Measurements from ENCODE around the gene SERPINB7. TPM values are rescaled to one million over a fixed set of nuclear protein-coding genes. Genes with fewer than 3 reads are reported as not detected.

The SERPINB7 gene
- total and polyA plus RNA-seq, 2 of the 8 experiments (the other 6 are each of a cell fraction or from before 2014, with no cell fraction given) = not detected

DNA sequence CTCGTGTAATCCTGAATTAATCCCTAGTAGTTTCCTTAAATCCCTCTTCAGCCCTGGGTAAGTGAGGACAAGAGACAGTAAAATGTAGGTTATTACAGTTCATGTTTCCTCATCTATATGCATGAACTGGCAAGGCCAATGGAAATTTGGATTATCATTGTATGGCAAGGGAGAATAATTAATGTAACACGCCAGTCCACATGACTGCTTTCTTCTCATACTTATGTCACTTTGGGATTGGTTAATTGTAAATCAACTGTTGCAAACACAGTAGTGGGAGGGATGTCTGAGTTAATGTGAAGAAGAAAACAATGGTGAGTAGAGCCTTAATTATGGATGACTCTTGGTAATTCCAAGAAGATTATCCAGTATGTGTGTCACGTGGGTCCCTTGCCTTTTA is 1.7 kb upstream of the SERPINB7 start:
- CTCF ChIA-PET (ENCODE audit: partially characterized antibody) = no interaction called here
- FAIRE-seq = no peak

More for the DNA sequence above, 1.7 kb upstream of the SERPINB7 start:
- H4K8ac ChIP-seq (ENCODE audit: extremely low read depth, insufficient read depth, low read length) = no peak overlapping the region
- H3K4me2 ChIP-seq (ENCODE audit: insufficient read depth in 1 of 2, low read depth in 2 of 2, low read length in 2 of 2) = no peak overlapping the region
- no peak overlapping the region for H3K56ac ChIP-seq (replicated peaks; ENCODE audit: insufficient read length, low read depth, low read length)
- no peak overlapping the region for H2BK12ac ChIP-seq (ENCODE audit: low read depth, low read length)
- no peak overlapping the region for H2BK120ac ChIP-seq (replicated peaks; ENCODE audit: low read depth, low read length)
- H3K18ac ChIP-seq (ENCODE audit: extremely low read depth, low read length) = no peak overlapping the region
- no peak for TF ChIP-seq POLR2A (IDR thresholded peaks at IDR 0.05; ENCODE audit: control extremely low read depth in 1 of 2, low read depth in 2 of 2, low read length in 2 of 2)
- no peak for TF ChIP-seq TAF1 (IDR thresholded peaks at IDR 0.05; ENCODE audit: low read depth, low read length)
- TF ChIP-seq, protein P1, sequence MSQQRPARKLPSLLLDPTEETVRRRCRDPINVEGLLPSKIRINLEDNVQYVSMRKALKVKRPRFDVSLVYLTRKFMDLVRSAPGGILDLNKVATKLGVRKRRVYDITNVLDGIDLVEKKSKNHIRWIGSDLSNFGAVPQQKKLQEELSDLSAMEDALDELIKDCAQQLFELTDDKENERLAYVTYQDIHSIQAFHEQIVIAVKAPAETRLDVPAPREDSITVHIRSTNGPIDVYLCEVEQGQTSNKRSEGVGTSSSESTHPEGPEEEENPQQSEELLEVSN (IDR thresholded peaks at IDR 0.05) = no peak
- TF ChIP-seq, protein P2, sequence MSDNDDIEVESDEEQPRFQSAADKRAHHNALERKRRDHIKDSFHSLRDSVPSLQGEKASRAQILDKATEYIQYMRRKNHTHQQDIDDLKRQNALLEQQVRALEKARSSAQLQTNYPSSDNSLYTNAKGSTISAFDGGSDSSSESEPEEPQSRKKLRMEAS (IDR thresholded peaks at IDR 0.05) = no peak
- no peak for TF ChIP-seq MAFK (IDR thresholded peaks at IDR 0.05; ENCODE audit: low read depth, low read length)
- TF ChIP-seq ASH2L (IDR thresholded peaks at IDR 0.05; ENCODE audit: low read length) = no peak
- TF ChIP-seq KDM1A (IDR thresholded peaks at IDR 0.05; ENCODE audit: borderline replicate concordance, low read length) = no peak
- TF ChIP-seq CHD1 (IDR thresholded peaks at IDR 0.05; ENCODE audit: low read depth, low read length) = no peak
- no peak for TF ChIP-seq RBBP5 (IDR thresholded peaks at IDR 0.05; ENCODE audit: borderline replicate concordance, low read depth, low read length)
- TF ChIP-seq SP2 (IDR thresholded peaks at IDR 0.05; ENCODE audit: low read length) = no peak
- H4K91ac ChIP-seq (replicated peaks; ENCODE audit: insufficient read length, low read length) = no peak overlapping the region
- no peak overlapping the region for H2BK5ac ChIP-seq (ENCODE audit: low read depth, low read length)
- H3K4me1 ChIP-seq (replicated peaks in 1 of 4; ENCODE audit: control insufficient read depth in 3 of 4, insufficient read depth in 4 of 4, low read length in 3 of 4) = no peaks in the 10 kb centered on the region
- H3K23ac ChIP-seq (ENCODE audit: insufficient read length) = no peak overlapping the region
- no peak for DNase-seq (ENCODE audit: low read depth in 1 of 2, low spot score in 2 of 2)
- no peaks in the 10 kb centered on the region for H3K9me3 ChIP-seq (ENCODE audit: insufficient read depth in 2 of 2, low read depth in 1 of 2, low read length in 1 of 2)
- 94% methylated on average over 3 of the region's 3 CpGs; no CpG with 5 or more reads in 1 of the 2 experiments for WGBS, 2 experiments (ENCODE audit: extremely low coverage in 1 of 2, insufficient coverage in 1 of 2, insufficient read length in 1 of 2, insufficient replicate concordance in 2 of 2, low coverage in 1 of 2, low lambda C conversion rate in 2 of 2, missing lambda C conversion rate in 1 of 2)
- no peak overlapping the region for H3K9ac ChIP-seq (replicated peaks in 1 of 4; ENCODE audit: extremely low read depth in 1 of 4, low read depth in 3 of 4, low read length in 3 of 4)
- no peak overlapping the region for H3K27ac ChIP-seq (ENCODE audit: low read depth, low read length)
- H3K4me3 ChIP-seq (ENCODE audit: extremely low read depth in 1 of 4, insufficient read depth in 2 of 4, low read depth in 3 of 4, low read length in 4 of 4) = no peak overlapping the region
- H3K4ac ChIP-seq (replicated peaks; ENCODE audit: insufficient read length, low read depth, low read length) = no peak overlapping the region
- H2BK15ac ChIP-seq (ENCODE audit: low read length) = no peak overlapping the region
- H4K5ac ChIP-seq (ENCODE audit: insufficient read length, low read depth, low read length) = no peak overlapping the region
- H2BK20ac ChIP-seq (ENCODE audit: low read length) = no peak overlapping the region
- H4K20me1 ChIP-seq (replicated peaks in 1 of 2; ENCODE audit: control insufficient read depth in 1 of 2, insufficient read depth in 2 of 2, low read length in 2 of 2) = no peaks in the 10 kb centered on the region
- no peaks in the 10 kb centered on the region for H3K79me1 ChIP-seq (ENCODE audit: low read depth, low read length)
- POLR2A ChIA-PET (ENCODE audit: partially characterized antibody) = no interaction called here
- H3K79me2 ChIP-seq (ENCODE audit: control insufficient read depth in 1 of 2, insufficient read depth in 2 of 2, low read length in 2 of 2) = no peaks in the 10 kb centered on the region
- H3K23me2 ChIP-seq (ENCODE audit: low read depth, low read length) = no peaks in the 10 kb centered on the region
- H2AK5ac ChIP-seq (ENCODE audit: low read depth, low read length) = no peak overlapping the region
- no peak overlapping the region for H2AFZ ChIP-seq (ENCODE audit: low read length)
- H3K27me3 ChIP-seq (replicated peaks in 1 of 4; ENCODE audit: control insufficient read depth in 3 of 4, extremely low read depth in 1 of 4, insufficient read depth in 3 of 4, low read length in 3 of 4) = no peaks in the 10 kb centered on the region
- no peaks in the 10 kb centered on the region for H3K36me3 ChIP-seq (ENCODE audit: control insufficient read depth in 2 of 4, insufficient read depth in 4 of 4, low read length in 3 of 4)
- no peak overlapping the region for H3K14ac ChIP-seq (ENCODE audit: insufficient read length)

All from H1 (cell line).